ENCODE measurements around the gene EIF4B.

DNA sequence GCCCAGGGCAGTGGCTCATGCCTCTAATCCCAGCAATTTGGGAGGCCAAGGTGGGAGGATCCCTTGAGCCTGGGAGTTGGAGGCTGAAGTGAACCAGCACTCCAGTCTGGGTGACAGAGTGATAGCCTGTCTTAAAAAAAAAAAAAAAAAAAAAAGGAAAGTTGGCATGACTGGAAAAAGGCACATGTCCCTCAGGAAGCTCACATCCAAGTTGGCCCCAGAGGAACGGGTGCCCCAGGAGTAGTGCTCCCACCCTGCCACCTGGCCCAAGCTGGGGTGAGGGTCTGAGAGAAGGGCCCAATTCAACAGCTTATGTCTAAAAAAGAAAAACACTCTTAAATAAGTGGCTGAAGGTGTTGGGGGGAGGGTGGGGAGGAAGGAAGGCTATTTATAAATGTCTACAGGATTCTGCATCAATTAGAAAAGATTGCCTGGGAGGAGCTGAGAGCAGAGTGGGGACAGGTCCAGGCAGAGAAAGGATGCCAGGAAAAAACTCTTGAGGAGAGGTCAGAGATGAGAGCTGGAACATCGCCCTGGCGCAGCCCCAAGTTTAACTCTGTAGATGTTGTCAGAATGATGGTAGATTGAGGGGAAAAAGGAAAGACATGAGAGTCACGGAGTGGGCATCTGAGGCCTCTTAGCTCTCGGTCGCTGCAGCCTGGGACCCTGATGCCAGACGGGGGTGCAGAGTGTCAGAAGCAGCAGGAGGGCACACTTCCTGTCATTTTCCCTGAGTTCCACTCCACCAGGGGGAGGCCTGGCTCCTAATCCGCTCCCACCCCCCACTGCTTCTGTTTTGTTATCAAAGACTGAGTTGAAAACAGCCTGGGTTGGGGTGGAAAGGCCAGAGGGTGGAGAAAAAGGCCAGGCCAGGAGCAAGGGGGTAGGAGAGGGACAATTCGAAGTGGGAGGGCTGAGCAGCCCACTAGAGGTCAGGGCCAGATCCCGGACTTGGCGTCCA lies 65.6 kb downstream of the EIF4B start:
- TF ChIP-seq EZH2 (IDR thresholded peaks at IDR 0.05; ENCODE audit: insufficient read depth, poor library complexity, severe bottlenecking) = no peak
- no peak for TF ChIP-seq EZH2phosphoT487 (IDR thresholded peaks at IDR 0.05; ENCODE audit: insufficient read depth, low read depth)
